Epithelial cell of proximal tubule (primary cell): ENCODE data around the gene ABLIM2. TPM values are rescaled to one million over a fixed set of nuclear protein-coding genes. Genes with fewer than 3 reads are reported as not detected.
"Not testable (repeated sequence)": the region's sequence is repeated elsewhere in the genome, so short reads cannot be mapped to it uniquely, and the experiment has no call there.

ENCODE experiments used
- DNase-seq: peaks from one replicate; pipeline ENCODE4 v3.0.0-alpha.2; 2011; ENCODE audit warnings: low read depth
- H3K4me3 ChIP-seq: 2 replicates; pipeline ENCODE4 v1.5.1; 2011; ENCODE audit warnings: low read depth, mild to moderate bottlenecking, low read length
- total RNA-seq: library from RNA; depleted of rRNA; stranded (reverse); fragments of >200 nt; gene quantifications from 2 replicates; pipeline ENCODE4 v1.2.3, GENCODE V29; 2015
- TF ChIP-seq, protein P1 (sequence below): conservative IDR thresholded peaks from 2 replicates; pipeline ENCODE4 v1.5.1; 2012; ENCODE audit warnings: low read depth, mild to moderate bottlenecking, low read length

ABLIM2 gene
- total RNA-seq, 1 donor from 2014 or later, result 1.0 TPM

DNA sequence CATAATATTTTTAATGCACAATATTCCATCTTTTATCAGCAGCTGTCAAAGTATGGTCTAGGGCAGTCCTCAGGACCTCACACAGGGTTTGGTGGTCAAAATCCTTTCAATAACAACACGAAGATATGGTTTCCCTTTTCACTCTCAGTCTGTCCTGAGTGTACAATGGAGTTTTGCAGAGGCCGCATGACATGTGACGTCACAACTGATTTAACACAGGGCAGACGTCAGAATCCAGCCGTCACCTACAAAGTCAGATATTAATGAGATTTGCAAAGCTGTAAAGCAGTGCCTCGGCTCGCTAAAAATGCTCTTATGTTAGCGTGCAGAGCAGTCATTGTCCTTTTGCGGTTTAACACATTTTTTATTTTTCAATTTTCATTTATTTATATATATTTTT lies 12.5 kb downstream of the ABLIM2 start:
- H3K4me3 ChIP-seq, result no peak overlapping the region
- TF ChIP-seq, protein P1, sequence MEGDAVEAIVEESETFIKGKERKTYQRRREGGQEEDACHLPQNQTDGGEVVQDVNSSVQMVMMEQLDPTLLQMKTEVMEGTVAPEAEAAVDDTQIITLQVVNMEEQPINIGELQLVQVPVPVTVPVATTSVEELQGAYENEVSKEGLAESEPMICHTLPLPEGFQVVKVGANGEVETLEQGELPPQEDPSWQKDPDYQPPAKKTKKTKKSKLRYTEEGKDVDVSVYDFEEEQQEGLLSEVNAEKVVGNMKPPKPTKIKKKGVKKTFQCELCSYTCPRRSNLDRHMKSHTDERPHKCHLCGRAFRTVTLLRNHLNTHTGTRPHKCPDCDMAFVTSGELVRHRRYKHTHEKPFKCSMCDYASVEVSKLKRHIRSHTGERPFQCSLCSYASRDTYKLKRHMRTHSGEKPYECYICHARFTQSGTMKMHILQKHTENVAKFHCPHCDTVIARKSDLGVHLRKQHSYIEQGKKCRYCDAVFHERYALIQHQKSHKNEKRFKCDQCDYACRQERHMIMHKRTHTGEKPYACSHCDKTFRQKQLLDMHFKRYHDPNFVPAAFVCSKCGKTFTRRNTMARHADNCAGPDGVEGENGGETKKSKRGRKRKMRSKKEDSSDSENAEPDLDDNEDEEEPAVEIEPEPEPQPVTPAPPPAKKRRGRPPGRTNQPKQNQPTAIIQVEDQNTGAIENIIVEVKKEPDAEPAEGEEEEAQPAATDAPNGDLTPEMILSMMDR, result no peak
- DNase-seq, result no peak

DNA sequence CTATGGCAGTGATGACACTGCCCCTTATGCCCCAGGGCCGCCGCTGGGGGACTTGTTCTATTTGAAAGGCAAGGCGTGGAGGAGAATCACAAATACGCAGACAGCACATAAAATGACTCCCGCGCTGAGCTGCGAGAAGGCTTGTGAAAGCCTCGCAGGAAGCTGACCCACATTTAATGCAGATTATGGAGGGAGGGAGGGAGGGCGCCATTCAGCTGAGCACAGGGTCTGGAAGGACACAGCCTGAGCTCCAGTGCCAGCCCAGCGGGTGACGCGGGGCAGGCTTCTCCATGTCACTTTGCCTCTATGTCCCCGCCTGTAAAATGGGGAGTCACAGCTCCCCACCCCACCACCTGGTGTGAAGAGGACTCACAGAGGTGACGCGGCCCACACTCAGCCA lies 14.3 kb downstream of the ABLIM2 start:
- TF ChIP-seq, protein P1, result no peak
- H3K4me3 ChIP-seq, result no peak overlapping the region
- DNase-seq, result no peak

DNA sequence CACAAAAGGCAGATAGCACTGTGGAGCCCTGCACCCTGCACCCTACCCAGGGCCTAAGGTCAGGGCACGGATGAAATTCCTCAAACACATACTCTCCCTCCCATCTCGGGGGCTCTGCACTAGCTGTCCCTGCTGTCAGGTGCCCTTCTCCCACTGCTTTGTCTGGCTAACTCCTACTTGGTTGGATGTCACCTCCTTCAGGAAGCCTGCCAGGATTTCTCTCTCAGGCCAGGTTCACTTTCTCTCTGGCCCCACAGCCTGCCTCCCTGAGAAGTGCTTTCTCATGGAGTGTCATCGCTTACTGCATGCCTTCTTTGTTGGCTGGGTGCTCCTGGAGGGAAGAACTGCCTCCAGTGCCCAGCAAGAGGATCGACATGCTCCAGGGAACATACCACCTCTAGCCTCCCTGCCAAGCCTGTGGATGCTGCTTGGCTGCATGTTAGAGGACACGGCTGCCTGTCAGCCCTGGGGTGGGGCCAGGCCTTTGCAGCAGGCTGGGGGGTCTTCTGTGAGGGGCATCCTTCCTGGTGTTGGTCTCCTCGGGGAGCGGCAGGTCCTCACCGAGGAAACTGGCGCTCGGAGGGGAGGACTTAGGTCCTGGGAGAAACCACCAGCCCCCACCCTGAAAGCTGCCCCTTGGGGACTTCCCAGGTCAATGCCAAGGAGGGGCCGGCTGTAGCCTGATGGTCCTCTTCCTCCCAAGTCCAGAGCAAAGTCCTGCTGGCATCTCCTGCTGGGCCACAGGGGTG lies 15.0 kb downstream of the ABLIM2 start:
- no peak for DNase-seq
- TF ChIP-seq, protein P1, result no peak
- H3K4me3 ChIP-seq, result no peak overlapping the region

DNA sequence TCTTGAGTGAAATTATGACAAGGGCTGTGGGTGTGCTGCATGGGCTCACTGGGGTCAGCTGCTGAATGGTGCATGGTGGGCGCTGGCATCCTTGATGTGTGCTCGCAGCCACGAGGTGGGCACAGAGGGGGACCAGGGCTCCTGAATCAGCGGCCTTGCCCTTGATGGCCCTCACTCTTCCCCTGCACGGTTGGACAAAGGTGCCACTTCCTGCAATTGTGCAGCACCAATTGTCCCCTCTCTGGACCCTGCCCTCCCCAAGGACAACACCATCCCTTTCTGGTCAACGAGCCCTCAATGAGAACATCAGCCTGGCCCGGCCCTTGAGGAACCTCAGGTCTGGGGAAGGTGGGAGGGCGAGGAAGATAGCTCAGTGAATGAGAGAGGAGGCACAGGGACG lies 16.1 kb downstream of the ABLIM2 start:
- TF ChIP-seq, protein P1, result no peak
- no peak for DNase-seq
- H3K4me3 ChIP-seq, result no peak overlapping the region

DNA sequence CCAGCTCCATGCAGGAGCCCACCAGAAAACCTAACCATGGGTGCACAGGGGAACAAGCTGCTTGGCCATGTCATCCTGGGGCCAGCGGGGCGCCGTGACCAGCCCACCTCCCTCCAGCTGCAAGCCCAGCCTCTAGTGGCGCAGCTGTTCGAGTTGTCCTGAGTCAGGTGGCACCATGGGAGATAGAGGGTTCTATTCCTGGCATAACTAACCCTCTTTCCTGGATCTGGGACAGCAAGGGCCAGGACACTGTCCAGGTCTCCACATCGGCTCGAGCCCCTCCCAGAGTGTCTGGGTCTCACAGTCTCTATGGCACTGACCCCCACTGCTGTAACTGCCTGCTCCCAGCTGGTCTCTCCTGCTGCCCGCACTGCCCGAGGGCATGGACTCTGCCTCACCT lies 16.7 kb downstream of the ABLIM2 start:
- DNase-seq, result no peak
- H3K4me3 ChIP-seq, result no peak overlapping the region
- TF ChIP-seq, protein P1, result no peak

DNA sequence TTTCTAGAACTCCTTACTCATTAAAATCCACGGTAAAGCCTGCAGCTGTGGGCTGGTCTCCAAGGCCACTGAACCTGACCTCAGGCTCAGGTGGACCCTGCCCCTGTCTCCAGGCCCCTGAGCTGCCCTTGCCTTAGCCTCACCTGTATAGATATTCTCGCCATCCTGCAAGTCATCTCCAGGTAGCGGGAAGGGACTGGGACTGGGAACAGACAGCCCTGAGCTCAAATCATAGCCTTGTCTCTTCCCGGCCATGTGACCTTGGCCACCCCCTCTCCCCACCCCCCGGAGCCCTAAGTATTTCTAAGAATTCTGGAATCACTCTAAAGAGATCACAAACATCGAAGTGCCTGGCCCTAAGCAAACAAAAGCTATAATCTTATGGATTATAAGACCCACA lies 17.7 kb downstream of the ABLIM2 start:
- no peak overlapping the region for H3K4me3 ChIP-seq
- DNase-seq, result no peak
- TF ChIP-seq, protein P1, result no peak

DNA sequence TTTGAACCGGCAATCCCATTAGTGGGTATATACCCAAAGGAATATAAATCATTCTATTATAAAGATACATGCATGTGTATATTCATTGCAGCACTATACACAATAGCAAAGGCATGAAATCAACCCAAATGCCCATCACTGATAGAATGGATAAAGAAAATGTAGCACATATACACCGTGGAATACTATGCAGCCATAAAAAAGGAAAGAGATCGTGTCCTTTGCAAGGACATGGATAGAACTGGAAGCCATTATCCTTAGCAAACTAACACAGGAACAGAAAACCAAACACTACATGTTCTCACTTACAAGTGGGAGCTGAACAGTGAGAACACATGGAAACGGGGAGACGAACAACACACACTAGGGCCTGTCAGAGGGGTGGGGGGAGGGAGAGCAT lies 18.9 kb downstream of the ABLIM2 start:
- DNase-seq, H3K4me3 ChIP-seq: not testable (repeated sequence)
